ELR (cell line): ENCODE measurements around the gene DSTYK.
A peak's percentile ranks its signal among the peaks of the same experiment; 100 is the strongest.

Experiments
- DNase-seq: peaks from one replicate; pipeline ENCODE4 v3.0.0-alpha.2; 2015; ENCODE audit warnings: low read depth

DSTYK gene

GRCh38 chr1:205124726-205125125 lies 86.8 kb downstream of the DSTYK start:
- no peak for DNase-seq

GRCh38 chr1:205122489-205122882 lies 89.0 kb downstream of the DSTYK start:
- no peak for DNase-seq

GRCh38 chr1:205121660-205122488 lies 89.6 kb downstream of the DSTYK start, which contains the start of gene RBBP5:
Gene RBBP5 (minus strand): TSS chr1:205121978. CDS start chr1:205121873, 105 bp downstream.
- DNase-seq: peak; percentile 98

GRCh38 chr1:205118752-205119151 lies 92.8 kb downstream of the DSTYK start:
- no peak for DNase-seq

- DNase-seq: no peak
These were observed 100.1 kb downstream of the DSTYK start for GRCh38 chr1:205111354-205111753.

GRCh38 chr1:205109711-205110110 lies 101.8 kb downstream of the DSTYK start:
- no peak for DNase-seq

GRCh38 chr1:205109269-205109668 lies 102.2 kb downstream of the DSTYK start:
- DNase-seq: no peak

- no peak for DNase-seq
These were observed 103.0 kb downstream of the DSTYK start for GRCh38 chr1:205108464-205108863.

- no peak for DNase-seq
These were observed 104.2 kb downstream of the DSTYK start for GRCh38 chr1:205107327-205107726.

- no peak for DNase-seq
These were observed 109.1 kb downstream of the DSTYK start for GRCh38 chr1:205102404-205102803.

- DNase-seq: no peak
These were observed 113.3 kb downstream of the DSTYK start for GRCh38 chr1:205098242-205098641.

- DNase-seq: no peak
These were observed 116.1 kb downstream of the DSTYK start for GRCh38 chr1:205095422-205095821.
